ENCODE data around the gene CSNK1D. TPM values are rescaled to one million over a fixed set of nuclear protein-coding genes. Genes with fewer than 3 reads are reported as not detected.

Gene CSNK1D
- total and polyA plus RNA-seq, 12 donors, result 23.7 to 185 (median 125) TPM

DNA sequence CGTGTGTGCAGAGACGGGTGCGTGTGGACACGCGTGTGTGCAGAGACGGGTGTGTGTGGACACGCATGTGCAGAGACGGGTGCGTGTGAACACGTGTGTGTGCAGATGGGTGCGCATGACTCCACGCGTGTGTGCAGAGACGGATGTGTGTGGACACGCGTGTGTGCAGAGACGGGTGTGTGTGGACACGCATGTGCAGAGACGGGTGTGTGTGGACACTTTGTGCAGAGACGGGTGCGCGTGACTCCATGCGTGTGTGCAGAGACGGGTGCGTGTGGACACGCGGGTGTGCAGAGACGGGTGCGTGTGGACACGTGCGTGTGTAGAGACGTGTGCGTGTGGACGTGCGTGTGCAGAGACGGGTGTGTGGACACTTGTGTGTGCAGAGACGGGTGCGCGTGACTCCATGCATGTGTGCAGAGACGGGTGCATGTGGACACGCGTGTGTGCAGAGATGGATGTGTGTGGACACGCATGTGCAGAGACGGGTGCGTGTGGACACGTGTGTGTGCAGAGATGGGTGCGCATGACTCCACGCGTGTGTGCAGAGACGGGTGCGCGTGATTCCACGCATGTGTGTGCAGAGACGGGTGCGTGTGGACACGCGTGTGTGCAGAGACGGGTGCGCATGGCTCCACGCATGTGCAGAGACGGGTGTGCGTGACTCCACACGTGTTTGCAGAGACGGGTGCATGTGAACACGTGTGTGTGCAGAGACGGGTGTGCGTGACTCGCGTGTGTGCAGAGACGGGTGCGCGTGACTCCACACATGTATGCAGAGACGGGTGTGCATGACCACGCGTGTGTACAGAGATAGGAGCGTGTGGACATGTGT lies 45.5 kb upstream of the CSNK1D start:
- 87 to 93% (median 91%) methylated on average over 76 of the region's 76 CpGs for WGBS, 4 donors
- H3K4me3 ChIP-seq, result no peak overlapping the region
- intact Hi-C loops (cut with DNase I), result loop anchor here in 1 of 2 donors (10.0 kb wide), 1 partner anchor 284 kb away; the partner anchor contains the start of genes DCXR and RAC3
- TF ChIP-seq POLR2A (IDR thresholded peaks at IDR 0.05) (no peak), CTCF (IDR thresholded peaks at IDR 0.05) (no peak)
- no peaks in the 10 kb centered on the region for H3K9me3 ChIP-seq (replicated peaks in 1 of 3)
- no peaks in the 10 kb centered on the region for H3K4me1 ChIP-seq (replicated peaks in 1 of 2)
- H3K36me3 ChIP-seq (replicated peaks in 1 of 2), result no peaks in the 10 kb centered on the region
- DNase-seq, result no peak
- H3K27ac ChIP-seq, result no peak overlapping the region
- peaks cover 5% of the 10 kb centered on the region for H3K27me3 ChIP-seq

DNA sequence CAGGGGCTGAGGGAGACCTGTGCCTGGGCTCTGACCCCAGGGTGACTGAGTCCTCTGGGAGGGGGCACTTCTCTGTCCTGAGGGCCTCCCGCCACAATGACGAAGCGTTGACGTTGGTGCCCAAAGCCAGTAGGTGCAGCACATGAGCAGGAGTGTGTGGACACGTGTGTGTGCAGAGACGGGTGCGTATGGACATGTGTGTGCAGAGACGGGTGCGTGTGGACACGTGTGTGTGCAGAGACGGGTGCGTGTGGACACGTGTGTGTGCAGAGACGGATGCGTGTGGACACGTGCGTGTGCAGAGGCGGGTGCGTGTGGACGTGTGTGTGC lies 44.6 kb upstream of the CSNK1D start:
- Histone ChIP-seq H3K4me1 (replicated peaks in 1 of 2) (no peaks in the 10 kb centered on the region), H3K9me3 (replicated peaks in 1 of 3) (no peaks in the 10 kb centered on the region), H3K4me3 (no peak overlapping the region), H3K36me3 (replicated peaks in 1 of 2) (no peaks in the 10 kb centered on the region), H3K27ac (no peak overlapping the region), H3K27me3 (peaks cover 5% of the 10 kb centered on the region)
- TF ChIP-seq POLR2A (IDR thresholded peaks at IDR 0.05) (no peak), CTCF (IDR thresholded peaks at IDR 0.05) (no peak)
- DNase-seq, result no peak
- 88 to 94% (median 93%) methylated on average over 20 of the region's 20 CpGs for WGBS, 4 donors
- intact Hi-C loops (cut with DNase I), result loop anchor here in 1 of 2 donors (10.0 kb wide), 1 partner anchor 283 kb away; the partner anchor contains the start of genes DCXR and RAC3

DNA sequence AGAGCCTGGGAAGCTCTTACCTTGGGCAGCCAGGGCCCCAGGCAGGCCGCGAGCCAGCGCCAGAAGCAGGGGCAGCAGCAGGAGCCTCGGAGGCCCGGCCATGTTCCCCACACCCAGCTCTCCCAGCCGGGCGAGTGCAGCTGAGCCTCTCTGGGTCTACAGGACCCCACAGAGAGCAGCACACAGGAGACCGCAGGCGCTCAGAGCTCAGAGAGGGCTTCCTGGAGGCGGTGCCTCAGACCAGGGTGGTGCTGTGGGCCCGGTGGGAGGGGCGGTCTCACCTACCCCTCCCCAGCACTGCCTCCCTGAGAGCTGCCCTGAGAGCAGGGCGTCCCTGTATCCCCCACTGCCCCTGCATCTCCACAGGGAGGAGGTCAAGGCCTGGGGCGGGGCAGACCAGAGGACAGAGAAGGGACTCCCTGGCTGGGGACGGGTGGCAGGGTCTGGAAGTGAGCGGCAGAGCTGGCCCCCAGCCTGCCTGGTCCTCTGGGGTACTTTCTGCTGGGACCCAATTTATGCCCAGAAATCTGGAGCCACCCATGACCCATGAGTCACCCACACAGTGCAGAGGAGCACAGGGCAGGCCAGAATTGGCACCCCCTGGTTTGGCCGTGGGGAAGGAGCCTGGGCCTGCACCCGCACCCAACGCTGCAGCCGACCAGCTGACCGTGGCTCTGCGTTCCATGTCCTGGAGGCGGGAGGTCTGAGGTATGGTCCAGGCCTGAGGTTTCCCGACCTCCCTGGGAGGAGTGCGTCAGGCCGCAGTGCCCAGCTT lies 44.1 kb upstream of the CSNK1D start, which contains the start of gene CD7:
TSS of gene CD7 (minus strand) at position 215 of the 775 bp plus-strand sequence. CDS start at position 102, 113 bp downstream.
- TF ChIP-seq POLR2A (IDR thresholded peaks at IDR 0.05) (no peak), CTCF (IDR thresholded peaks at IDR 0.05) (no peak)
- 52 to 96% (median 77%) methylated on average over 4 to 26 of the region's 26 CpGs for WGBS, 4 donors
- Histone ChIP-seq H3K4me3 (no peak within 1 kb of the TSS), H3K27me3 (peaks cover 5% of the 10 kb centered on the region), H3K36me3 (replicated peaks in 1 of 2) (no peaks in the 10 kb centered on the region), H3K9me3 (replicated peaks in 1 of 3) (no peaks in the 10 kb centered on the region), H3K4me1 (replicated peaks in 1 of 2) (no peaks in the 10 kb centered on the region), H3K27ac (no peak within 1 kb of the TSS)
- DNase-seq, result no peak
- intact Hi-C loops (cut with DNase I), result loop anchor here in 1 of 2 donors (10.0 kb wide), 1 partner anchor 283 kb away; the partner anchor contains the start of genes DCXR and RAC3

Data from adrenal gland (tissue), 12 donors.